Pons (tissue), 1 donor: Measurements from ENCODE around the gene LGALS3BP.
"Not testable (repeated sequence)": the region's sequence is repeated elsewhere in the genome, so short reads cannot be mapped to it uniquely, and the experiment has no call there.

Experiments
- DNase-seq: peaks from one replicate; pipeline ENCODE4 v3.0.0-alpha.2; 2016; ENCODE audit warnings: low spot score

LGALS3BP gene

GRCh38 chr17:78962984-78963348, 16.8 kb downstream of the LGALS3BP start:
- DNase-seq, result not testable (repeated sequence)

GRCh38 chr17:78962345-78962983, 17.3 kb downstream of the LGALS3BP start:
- no peak for DNase-seq

GRCh38 chr17:78961571-78961970, 18.2 kb downstream of the LGALS3BP start:
- no peak for DNase-seq

- no peak for DNase-seq
These were observed 18.8 kb downstream of the LGALS3BP start for GRCh38 chr17:78960928-78961327.

- no peak for DNase-seq
These were observed 19.9 kb downstream of the LGALS3BP start for GRCh38 chr17:78959803-78960202.

- no peak for DNase-seq
These were observed 21.0 kb downstream of the LGALS3BP start for GRCh38 chr17:78958641-78959127.

- no peak for DNase-seq
These were observed 22.6 kb downstream of the LGALS3BP start for GRCh38 chr17:78957128-78957527.

- no peak for DNase-seq
These were observed 23.5 kb downstream of the LGALS3BP start for GRCh38 chr17:78956254-78956653.

- DNase-seq, result no peak
These were observed 25.0 kb downstream of the LGALS3BP start for GRCh38 chr17:78954684-78955083.

GRCh38 chr17:78953356-78954350, 26.1 kb downstream of the LGALS3BP start:
- no peak for DNase-seq

GRCh38 chr17:78952706-78953105, 27.0 kb downstream of the LGALS3BP start:
- DNase-seq, result no peak

GRCh38 chr17:78951967-78952551, 27.7 kb downstream of the LGALS3BP start:
- DNase-seq, result no peak

GRCh38 chr17:78950870-78951269, 28.9 kb downstream of the LGALS3BP start:
- DNase-seq, result no peak

- DNase-seq, result no peak
These were observed 32.2 kb downstream of the LGALS3BP start for GRCh38 chr17:78947235-78948149.

GRCh38 chr17:78946631-78947030, 33.1 kb downstream of the LGALS3BP start:
- DNase-seq, result no peak

- DNase-seq, result no peak
These were observed 33.6 kb downstream of the LGALS3BP start for GRCh38 chr17:78946131-78946530.

GRCh38 chr17:78945455-78945854, 34.3 kb downstream of the LGALS3BP start:
- DNase-seq, result not testable (repeated sequence)

GRCh38 chr17:78944956-78945355, 34.8 kb downstream of the LGALS3BP start:
- no peak for DNase-seq

- DNase-seq, result no peak
These were observed 35.7 kb downstream of the LGALS3BP start for GRCh38 chr17:78944026-78944425.

GRCh38 chr17:78940708-78941107, 39.0 kb downstream of the LGALS3BP start:
- DNase-seq, result no peak

- DNase-seq, result no peak
These were observed 39.5 kb downstream of the LGALS3BP start for GRCh38 chr17:78940258-78940657.

- no peak for DNase-seq
These were observed 40.1 kb downstream of the LGALS3BP start for GRCh38 chr17:78939615-78940014.
